Measurements from ENCODE around the gene SCYGR8.
"Not testable (repeated sequence)": the region's sequence is repeated elsewhere in the genome, so short reads cannot be mapped to it uniquely, and the experiment has no call there.

Gene SCYGR8

DNA sequence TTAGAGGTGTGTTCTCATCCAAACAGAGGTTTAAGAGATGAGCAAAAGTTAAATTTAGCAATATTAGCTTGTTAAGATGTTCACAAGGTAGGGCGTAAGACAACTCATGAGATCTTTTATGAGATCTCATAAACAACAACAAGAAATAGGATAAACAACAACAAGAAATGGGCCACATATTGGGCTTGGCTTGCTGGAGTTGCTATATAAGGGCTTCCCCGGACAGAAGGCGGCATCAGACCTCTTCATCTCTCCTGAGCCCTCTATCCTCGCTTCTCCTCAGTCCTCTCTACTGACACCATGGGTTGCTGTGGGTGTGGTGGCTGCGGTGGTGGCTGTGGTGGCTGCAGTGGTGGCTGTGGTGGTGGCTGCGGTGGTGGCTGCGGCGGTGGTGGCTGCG lies at the start of gene SCYGR8:
Gene SCYGR8, plus strand, starts transcription at position 301 of the 400 bp plus-strand sequence. Its CDS starts 0 bp downstream, at position 301.
- DNase-seq (ENCODE audit: low read depth): no peak

- peak; percentile 57 for DNase-seq (ENCODE audit: low read depth)
These were observed 48.6 kb upstream of the SCYGR8 start for GRCh38 chr2:227696990-227697679.

GRCh38 chr2:227701556-227701955 lies 44.1 kb upstream of the SCYGR8 start:
- no peak for DNase-seq (ENCODE audit: low read depth)

DNA sequence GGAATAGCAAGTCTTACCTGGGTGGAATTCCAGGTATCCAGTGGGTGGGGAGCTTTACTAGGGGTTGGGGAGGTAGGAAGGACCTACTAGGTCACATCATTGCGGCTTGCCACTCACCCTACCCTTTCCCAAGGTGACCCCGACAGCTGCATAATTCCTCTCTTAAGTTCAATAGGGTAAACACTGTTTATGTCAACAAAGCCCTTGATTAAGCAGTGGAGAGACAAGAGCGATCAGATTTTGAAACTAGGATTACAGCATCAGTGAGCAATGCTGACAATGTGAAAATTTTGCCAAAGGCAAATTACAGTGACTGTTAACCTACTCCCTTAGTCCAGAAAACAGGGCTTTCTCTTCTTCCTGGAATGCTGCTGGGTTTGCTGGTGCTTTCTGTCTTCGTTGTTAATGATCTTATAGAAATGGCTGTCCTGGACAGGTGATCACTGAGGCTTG lies 42.4 kb upstream of the SCYGR8 start:
- peak; percentile 75 for DNase-seq (ENCODE audit: low read depth)

DNA sequence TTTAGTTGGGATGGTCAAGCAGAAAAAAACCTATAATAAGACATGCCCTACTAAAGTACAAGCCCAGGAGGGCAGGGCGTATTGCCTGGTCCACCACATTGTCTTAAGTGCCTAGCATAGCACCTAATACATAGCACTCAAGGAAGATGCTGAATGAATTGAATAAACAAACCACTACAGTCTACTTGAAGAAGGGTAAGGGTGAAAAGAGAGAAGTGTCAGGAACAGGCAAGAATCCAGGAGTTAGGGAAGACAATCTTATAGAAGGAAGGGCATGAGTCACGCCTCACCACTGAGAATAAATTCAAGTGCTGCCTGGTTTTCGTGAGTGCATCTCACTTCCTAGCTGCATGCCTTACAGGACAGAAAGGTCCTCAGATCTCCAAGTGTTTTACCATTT lies 41.7 kb upstream of the SCYGR8 start:
- peak; percentile 53 for DNase-seq (ENCODE audit: low read depth)

DNA sequence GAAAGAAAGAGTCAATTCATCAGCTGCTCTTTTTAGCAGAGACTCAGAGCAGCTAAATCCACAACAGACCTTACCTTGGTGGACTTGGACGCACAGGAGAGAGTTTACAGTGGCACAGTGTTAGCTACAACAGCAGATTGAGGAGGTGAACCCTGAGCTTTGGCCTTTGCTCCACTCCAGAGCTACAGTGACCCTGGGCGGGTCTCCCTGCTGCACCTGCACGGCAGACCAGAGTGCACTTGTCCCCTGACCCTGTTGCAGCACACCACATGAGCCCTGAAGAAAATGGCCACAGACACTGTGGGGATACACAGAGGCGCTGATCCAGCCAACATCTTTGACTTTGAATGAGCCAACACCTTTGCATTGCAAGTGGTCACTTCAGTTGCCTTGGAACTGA lies 38.8 kb upstream of the SCYGR8 start:
- DNase-seq (ENCODE audit: low read depth): no peak

DNA sequence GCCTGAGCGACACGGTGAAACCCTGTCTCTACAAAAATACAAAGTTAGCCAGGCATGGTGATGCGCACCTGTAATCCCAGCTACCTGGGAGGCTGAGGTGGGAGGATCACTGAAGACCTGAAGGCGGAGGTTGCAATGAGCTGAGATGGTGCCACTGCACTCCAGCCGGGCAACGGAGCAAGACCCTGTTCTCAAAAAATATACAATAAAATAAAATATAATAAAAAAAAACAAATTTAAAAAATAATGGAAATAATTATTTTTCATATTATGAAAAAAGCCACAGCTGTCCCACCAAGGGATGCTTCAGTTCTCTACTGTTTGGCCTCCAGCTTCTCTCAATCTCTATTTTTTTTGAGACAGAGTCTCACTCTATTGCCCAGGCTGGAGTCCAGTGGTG lies 38.3 kb upstream of the SCYGR8 start:
- no peak for DNase-seq (ENCODE audit: low read depth)

DNA sequence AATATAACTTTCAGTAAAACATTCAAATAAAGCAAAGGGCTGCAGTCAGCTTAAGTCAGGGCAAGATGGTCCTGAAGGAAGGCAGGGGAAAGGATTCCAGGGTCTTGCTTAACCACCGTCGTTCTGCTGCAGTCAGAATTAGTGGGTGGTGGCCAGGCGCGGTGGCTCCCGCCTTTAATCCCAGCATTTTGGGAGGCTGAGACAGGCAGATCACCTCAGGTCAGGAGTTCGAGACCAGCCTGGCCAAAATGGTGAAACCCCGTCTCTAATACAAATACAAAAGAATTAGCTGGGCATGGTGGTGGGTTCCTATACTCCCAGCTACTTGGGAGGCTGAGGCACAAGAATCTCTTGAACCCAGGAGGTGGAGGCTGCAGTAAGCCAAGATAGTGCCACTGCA lies 34.7 kb upstream of the SCYGR8 start:
- no peak for DNase-seq (ENCODE audit: low read depth)

DNA sequence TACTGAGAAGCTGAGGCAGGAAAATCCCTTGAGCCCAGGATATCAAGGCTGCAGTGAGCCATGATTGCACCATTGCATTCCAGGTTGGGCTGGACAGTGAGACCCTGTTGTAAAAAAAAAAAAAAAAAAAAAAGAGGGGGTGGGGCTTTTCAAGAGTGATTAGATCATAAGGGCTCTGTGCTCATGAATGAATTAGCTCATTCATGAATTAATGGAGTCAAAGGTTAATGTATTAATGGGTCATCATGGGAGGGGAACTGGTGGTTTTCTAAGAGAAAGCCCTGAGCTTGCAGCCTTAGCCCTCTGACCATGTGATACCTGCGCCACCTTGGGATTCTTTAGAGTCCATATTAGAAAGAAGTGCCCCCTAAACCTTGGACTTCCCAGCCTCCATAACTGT lies 32.4 kb upstream of the SCYGR8 start:
- DNase-seq (ENCODE audit: low read depth): no peak

GRCh38 chr2:227716501-227716900 lies 29.2 kb upstream of the SCYGR8 start:
- DNase-seq (ENCODE audit: low read depth): no peak

GRCh38 chr2:227717687-227718567 lies 27.8 kb upstream of the SCYGR8 start, which contains the start of gene SLC19A3:
TSS of gene SLC19A3 (minus strand) at chr2:227718028. CDS start at chr2:227702318, 15,710 bp downstream.
- peak; percentile 97 for DNase-seq (ENCODE audit: low read depth)

DNA sequence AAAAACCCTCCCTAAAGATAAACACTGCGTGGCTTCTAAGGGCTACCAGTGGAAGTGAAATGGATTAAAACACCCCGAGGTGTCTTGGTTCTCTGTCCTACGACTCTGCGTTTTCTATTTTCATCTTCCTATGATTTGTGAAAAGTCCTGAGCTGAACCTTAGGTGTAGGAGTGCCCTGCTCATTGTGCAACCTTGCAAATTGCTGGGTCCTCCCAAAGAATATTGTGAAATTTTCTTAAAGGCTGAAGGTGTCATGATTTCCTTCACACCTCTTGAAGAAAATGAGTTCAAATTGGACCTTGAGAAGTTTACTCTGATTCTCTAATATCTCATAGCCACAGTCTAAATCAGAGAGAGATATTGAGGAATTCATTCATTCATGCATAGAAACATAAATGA lies 26.1 kb upstream of the SCYGR8 start:
- no peak for DNase-seq (ENCODE audit: low read depth)

- DNase-seq (ENCODE audit: low read depth): peak; percentile 17
These were observed 25.0 kb upstream of the SCYGR8 start for GRCh38 chr2:227720680-227721079.

DNA sequence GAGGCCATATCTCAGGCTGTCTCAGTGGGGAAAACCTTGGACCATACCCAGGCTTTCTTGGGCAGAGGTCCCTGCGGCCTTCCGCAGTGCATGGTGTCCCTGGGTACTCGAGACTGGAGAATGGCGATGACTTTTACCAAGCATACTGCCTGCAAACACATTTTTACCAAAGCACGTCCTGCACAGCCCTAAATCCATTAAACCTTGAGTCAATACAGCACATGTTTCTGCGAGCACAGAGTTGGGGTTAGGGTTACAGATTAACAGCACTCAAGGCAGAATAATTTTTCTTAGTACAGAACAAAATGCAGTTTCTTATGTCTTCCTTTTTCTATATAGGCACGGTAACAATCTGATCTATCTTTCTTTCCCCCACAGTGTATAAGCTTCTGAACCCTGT lies 22.9 kb upstream of the SCYGR8 start:
- not testable (repeated sequence) for DNase-seq (ENCODE audit: low read depth)

DNA sequence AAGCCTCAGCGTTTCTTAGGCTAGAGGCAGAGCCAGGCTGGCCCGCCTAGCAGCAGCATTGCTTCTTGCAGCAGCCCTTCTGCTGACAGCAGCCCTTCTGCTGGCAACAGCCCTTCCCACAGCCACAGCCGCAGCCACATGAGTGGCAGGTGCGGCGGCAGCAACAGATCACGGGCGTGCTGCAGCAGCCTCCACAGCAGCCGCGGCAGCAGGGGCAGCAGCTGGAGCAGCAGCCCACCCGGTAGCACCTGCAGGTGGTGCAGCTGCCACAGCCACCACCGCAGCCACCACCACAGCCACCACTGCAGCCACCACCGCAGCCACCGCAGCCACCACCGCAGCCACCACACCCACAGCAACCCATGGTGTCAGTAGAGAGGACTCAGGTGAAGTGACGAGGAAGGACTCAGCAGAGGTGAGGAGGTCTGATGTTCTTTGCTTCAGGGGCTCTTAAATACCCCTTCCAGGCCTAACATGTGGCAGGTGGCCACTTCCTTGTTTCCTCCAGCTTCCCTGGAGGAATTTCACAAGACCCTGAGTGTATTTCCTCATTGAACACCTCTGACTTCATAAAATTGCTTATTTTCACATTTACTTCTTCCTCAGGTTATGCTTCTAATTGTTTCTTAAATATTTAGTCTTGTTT lies 21.2 kb upstream of the SCYGR8 start, which contains the start of gene SCYGR6:
Gene SCYGR6, minus strand, starts transcription at position 364 of the 646 bp plus-strand sequence. Its CDS starts 0 bp downstream, at position 364.
- no peak for DNase-seq (ENCODE audit: low read depth)

GRCh38 chr2:227728035-227728434 lies 17.7 kb upstream of the SCYGR8 start, which contains the start of gene SCYGR7:
TSS of gene SCYGR7 (plus strand) at chr2:227728335. CDS start at chr2:227728335, 0 bp downstream.
- DNase-seq (ENCODE audit: low read depth): no peak

- no peak for DNase-seq (ENCODE audit: low read depth)
These were observed 6.3 kb upstream of the SCYGR8 start for GRCh38 chr2:227739351-227739750.

- not testable (repeated sequence) for DNase-seq (ENCODE audit: low read depth)
These were observed 5.0 kb upstream of the SCYGR8 start for GRCh38 chr2:227740705-227741104.

GRCh38 chr2:227748079-227748478 lies 2.4 kb downstream of the SCYGR8 start:
- DNase-seq (ENCODE audit: low read depth): no peak

- not testable (repeated sequence) for DNase-seq (ENCODE audit: low read depth)
These were observed 10.6 kb downstream of the SCYGR8 start for GRCh38 chr2:227756261-227756660.

DNA sequence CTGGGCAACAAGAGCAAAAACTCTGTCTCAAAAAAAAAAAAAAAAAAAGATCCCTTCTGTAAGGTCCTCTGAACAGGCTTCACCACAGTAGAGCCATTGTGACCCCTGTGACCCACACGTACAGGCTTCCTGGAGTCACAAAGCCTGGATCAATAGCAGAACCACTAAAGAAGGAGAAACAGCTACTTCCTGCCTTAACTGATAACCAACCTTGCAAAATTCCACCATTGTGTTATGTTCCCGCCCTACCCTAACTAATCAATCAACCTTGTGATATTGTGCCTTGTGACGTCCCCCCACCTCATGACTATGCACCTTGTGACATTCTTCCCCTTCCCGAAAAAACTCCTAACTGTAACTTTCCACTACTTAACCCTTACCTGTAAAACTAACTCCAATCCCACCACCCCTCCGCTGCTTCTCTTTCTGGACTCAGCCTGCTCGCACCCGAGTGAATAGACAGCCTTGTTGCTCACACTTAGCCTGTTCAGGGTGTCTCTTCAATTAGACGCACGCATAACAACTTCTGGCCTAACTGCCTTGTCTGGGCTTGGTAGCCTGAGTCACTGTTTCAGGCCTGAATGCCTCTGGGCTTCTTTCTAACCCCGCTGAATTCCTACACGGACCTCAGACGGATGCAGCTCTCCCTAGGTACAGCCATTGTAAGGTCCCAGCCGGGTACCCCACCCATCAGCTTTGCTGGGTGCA lies 13.9 kb downstream of the SCYGR8 start:
- DNase-seq (ENCODE audit: low read depth): no peak
